AG09309 (cell line): ENCODE data around the gene LIPJ.

Experiments used
- DNase-seq: peaks from one replicate; pipeline ENCODE4 v3.0.0-alpha.2; 2010; ENCODE audit warnings: low read depth
- H3K4me3 ChIP-seq: 2 replicates; pipeline ENCODE4 v1.5.1; 2011; ENCODE audit warnings: mild to moderate bottlenecking, low read depth, low read length, moderate library complexity; ENCODE audit not compliant: control insufficient read depth
- CTCF ChIP-seq: IDR thresholded peaks from 2 replicates; pipeline ENCODE4 v1.5.1; 2011; ENCODE audit warnings: mild to moderate bottlenecking, low read depth, low read length, inconsistent platforms; ENCODE audit not compliant: insufficient read depth, control insufficient read depth; ENCODE audit errors: missing control alignments

The LIPJ gene

GRCh38 chr10:88608780-88609179, 22.2 kb downstream of the LIPJ start:
- no peak overlapping the region for H3K4me3 ChIP-seq

GRCh38 chr10:88616250-88616977, 29.9 kb downstream of the LIPJ start:
- no peak for DNase-seq
- TF ChIP-seq CTCF: no peak
- no peak overlapping the region for H3K4me3 ChIP-seq

More at GRCh38 chr10:88608780-88609179, 22.2 kb downstream of the LIPJ start:
- no peak for DNase-seq
- TF ChIP-seq CTCF: no peak

DNA sequence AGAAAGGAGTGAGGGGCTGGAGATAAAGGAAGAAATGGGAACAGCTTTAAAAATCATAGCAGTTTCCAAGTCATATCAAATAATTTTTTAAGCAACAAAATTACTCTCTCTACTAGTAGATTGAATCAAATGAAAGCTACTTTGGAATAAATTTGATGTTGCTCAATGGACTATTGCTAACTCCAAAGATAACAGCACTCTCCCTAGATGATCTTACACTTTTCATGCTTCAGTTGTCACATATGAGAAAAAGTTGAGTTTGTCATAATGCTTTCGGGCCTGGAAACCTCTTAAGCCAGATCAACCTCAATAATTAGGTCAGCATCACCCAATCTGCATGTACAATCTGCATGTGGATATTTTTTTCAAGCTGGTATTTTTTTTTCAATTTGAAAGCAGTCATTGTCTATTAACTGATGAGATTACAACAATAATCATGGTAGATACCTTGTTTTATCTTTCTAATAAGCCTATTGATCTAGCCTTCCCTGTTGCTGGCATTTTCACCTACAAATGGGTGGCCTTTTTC, 31.3 kb downstream of the LIPJ start:
- no peak overlapping the region for H3K4me3 ChIP-seq
- no peak for TF ChIP-seq CTCF
- DNase-seq: no peak

GRCh38 chr10:88618496-88618895, 31.9 kb downstream of the LIPJ start:
- no peak overlapping the region for H3K4me3 ChIP-seq
- no peak for TF ChIP-seq CTCF
- no peak for DNase-seq

DNA sequence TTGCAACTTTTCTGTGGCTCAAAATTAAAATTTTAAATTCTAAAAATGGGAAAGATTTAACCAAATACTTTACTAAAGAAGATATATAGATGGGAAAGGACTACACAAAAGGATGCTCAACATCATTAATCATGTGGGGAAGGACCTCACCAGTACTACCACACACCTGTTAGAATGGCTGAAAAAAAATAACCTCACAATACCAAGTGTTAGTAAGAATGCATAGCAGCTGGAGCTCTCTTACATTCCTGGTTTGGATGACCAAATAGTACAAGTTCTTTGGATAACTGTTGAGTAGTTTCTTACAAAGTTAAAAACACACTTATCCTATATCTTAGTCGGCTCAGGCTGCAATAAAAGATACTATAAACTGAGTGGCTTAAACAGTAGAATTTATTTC, 33.9 kb downstream of the LIPJ start:
- H3K4me3 ChIP-seq: no peak overlapping the region
- no peak for TF ChIP-seq CTCF
- no peak for DNase-seq

- H3K4me3 ChIP-seq: no peak overlapping the region
- TF ChIP-seq CTCF: no peak
- DNase-seq: no peak
These were observed 37.3 kb downstream of the LIPJ start for GRCh38 chr10:88623835-88624234.
